Osteocyte (in vitro differentiated cells): ENCODE data around the gene WNT7B. TPM values are rescaled to one million over a fixed set of nuclear protein-coding genes. Genes with fewer than 3 reads are reported as not detected.

Source experiments
- DNase-seq: peaks from one replicate; pipeline ENCODE4 v3.0.0; 2021; ENCODE audit warnings: mixed read lengths; ENCODE audit not compliant: unreplicated experiment; ENCODE audit errors: extremely low spot score
- H3K27ac Mint-ChIP-seq: one replicate; pipeline ENCODE4 v1.8.0; 2021; ENCODE audit warnings: mild to moderate bottlenecking, mixed read lengths; ENCODE audit not compliant: unreplicated experiment
- H3K27me3 Mint-ChIP-seq: one replicate; pipeline ENCODE4 v1.8.0; 2021; ENCODE audit warnings: mixed read lengths; ENCODE audit not compliant: unreplicated experiment
- H3K36me3 Mint-ChIP-seq: one replicate; pipeline ENCODE4 v1.8.0; 2021; ENCODE audit warnings: mixed read lengths; ENCODE audit not compliant: unreplicated experiment
- H3K4me1 Mint-ChIP-seq: one replicate; pipeline ENCODE4 v1.8.0; 2021; ENCODE audit warnings: mixed read lengths; ENCODE audit not compliant: unreplicated experiment
- H3K4me3 Mint-ChIP-seq: one replicate; pipeline ENCODE4 v1.8.0; 2021; ENCODE audit warnings: mild to moderate bottlenecking, moderate library complexity, mixed read lengths; ENCODE audit not compliant: unreplicated experiment
- H3K9me3 Mint-ChIP-seq: one replicate; pipeline ENCODE4 v1.8.0; 2021; ENCODE audit warnings: mixed read lengths; ENCODE audit not compliant: unreplicated experiment
- total RNA-seq: library from RNA; stranded (reverse); gene quantifications from 2 replicates; pipeline ENCODE4 v1.2.1, GENCODE V29; 2021
- TF ChIP-seq, protein P1 (sequence below): fragments of 200-600 bp; sonication (generic); IDR thresholded peaks from 2 replicates; pipeline ENCODE4 v1.5.0; 2021; ENCODE audit warnings: antibody characterized with exemption, mild to moderate bottlenecking, moderate library complexity

The WNT7B gene
- total RNA-seq, 1 donor from 2014 or later = 2.3 TPM

DNA sequence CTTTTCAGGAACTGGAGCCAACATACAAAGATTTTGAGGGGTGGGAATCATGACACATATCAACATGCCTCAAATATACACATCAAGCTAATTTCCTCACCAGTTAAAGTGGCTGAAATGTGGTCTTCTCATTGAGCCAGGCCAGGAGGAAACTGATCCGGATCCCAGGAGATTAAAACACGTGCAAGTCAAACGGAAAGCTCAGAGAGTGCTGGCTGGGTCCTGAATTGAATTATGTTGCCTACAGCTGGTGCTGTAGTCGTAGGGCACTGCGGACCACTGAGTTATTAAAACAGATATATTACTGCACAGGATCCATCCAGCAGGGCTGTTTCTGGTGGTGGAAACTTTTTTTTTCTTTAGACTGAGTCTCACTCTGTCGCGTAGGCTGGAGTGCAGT, 14.1 kb upstream of the WNT7B start:
- Mint-ChIP-seq H3K27ac (no peak overlapping the region), H3K9me3 (no peaks in the 10 kb centered on the region), H3K36me3 (no peaks in the 10 kb centered on the region), H3K4me3 (no peak overlapping the region), H3K4me1 (peaks cover 14% of the 10 kb centered on the region), H3K27me3 (no peaks in the 10 kb centered on the region)
- DNase-seq = no peak
- TF ChIP-seq, protein P1, sequence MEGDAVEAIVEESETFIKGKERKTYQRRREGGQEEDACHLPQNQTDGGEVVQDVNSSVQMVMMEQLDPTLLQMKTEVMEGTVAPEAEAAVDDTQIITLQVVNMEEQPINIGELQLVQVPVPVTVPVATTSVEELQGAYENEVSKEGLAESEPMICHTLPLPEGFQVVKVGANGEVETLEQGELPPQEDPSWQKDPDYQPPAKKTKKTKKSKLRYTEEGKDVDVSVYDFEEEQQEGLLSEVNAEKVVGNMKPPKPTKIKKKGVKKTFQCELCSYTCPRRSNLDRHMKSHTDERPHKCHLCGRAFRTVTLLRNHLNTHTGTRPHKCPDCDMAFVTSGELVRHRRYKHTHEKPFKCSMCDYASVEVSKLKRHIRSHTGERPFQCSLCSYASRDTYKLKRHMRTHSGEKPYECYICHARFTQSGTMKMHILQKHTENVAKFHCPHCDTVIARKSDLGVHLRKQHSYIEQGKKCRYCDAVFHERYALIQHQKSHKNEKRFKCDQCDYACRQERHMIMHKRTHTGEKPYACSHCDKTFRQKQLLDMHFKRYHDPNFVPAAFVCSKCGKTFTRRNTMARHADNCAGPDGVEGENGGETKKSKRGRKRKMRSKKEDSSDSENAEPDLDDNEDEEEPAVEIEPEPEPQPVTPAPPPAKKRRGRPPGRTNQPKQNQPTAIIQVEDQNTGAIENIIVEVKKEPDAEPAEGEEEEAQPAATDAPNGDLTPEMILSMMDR = no peak

DNA sequence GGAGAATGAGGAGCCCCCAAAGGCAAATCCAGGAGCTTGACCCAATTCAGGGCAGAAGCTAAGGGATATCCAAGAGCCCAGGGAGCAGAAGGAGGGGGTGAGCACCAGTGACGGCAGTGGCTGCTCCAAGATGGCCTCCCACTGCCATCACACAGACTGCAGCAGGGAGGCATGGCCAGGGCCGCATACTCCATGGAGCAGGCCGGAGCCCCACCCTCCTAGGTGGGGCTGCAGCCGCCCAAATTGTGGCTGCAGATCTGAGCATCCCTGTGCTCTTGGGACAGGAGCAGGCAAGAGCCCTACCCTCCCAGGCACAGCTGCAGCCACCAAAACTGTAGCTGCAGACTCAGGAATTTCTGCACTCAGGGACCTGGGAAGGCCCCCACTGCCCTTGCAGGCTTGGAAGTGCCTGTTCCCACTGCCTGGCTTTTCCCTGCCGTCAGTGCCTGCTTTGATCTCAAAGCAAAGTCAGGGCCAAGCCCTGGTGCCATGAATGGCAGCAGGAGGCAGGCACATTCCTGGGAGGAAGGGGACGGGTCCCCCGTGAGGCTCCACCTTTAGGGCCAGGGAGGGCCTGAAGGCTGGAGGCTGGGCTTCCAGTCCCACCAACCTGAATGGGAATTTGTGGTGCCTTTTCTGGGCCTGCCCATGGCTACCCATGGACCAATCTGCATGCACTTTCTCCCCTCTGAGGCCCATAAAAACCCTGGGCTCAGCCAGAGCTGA, 10.3 kb upstream of the WNT7B start:
- no peaks in the 10 kb centered on the region for H3K36me3 Mint-ChIP-seq
- H3K4me1 Mint-ChIP-seq = no peaks in the 10 kb centered on the region
- H3K9me3 Mint-ChIP-seq = peaks cover 5% of the 10 kb centered on the region
- H3K27me3 Mint-ChIP-seq = no peaks in the 10 kb centered on the region
- no peak for DNase-seq
- no peak overlapping the region for H3K27ac Mint-ChIP-seq
- no peak overlapping the region for H3K4me3 Mint-ChIP-seq
- TF ChIP-seq, protein P1 = no peak

DNA sequence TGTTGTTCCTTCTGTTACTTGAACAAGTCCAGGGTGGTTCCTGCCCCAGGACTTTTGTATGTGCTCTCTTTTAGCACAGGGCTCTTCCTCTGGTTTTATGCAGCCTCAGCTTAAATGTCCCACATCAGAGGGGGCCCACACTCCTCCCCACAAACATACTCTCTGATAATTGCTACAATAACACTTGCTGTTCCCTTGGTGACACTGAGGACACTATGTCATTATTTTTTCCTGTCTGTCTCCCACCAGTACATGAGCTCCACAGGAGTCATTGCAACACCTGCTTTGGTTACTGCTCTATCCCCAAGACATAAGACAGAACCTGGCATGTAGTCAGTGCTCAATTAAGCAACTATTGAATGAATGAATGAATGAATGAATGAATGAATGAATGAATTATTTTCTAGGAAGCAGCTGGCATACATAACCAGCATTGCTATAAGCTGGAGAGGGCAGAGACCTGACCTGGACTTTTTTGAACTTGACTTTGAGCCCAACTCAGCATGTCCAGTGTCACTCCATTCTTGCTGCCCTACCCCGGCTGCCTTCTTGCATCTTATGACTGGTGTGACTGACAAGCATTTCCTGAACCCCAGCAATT, 7.5 kb upstream of the WNT7B start:
- TF ChIP-seq, protein P1 = no peak
- Mint-ChIP-seq H3K4me1 (no peaks in the 10 kb centered on the region), H3K27me3 (no peaks in the 10 kb centered on the region), H3K9me3 (peaks cover 5% of the 10 kb centered on the region), H3K27ac (no peak overlapping the region), H3K4me3 (no peak overlapping the region), H3K36me3 (no peaks in the 10 kb centered on the region)
- no peak for DNase-seq

DNA sequence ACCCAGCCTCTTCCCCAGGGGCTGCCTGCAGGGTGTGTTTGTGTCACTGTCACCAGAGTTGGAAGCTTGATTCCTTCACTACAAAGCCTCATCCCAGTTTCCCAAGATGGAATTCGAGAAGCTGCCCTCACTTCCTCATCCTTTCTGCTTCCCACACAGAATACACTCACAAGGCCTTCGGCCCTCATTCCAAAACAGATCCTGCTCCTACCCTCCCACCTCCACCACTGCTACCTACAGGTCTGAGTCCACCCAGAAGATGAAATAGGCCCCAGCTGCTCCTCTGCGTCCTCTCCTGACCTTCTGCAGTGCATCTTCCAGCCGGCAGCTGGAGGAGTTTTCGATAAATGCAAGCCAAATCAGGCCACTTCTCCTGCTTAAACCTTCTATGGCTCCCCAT, 6.8 kb upstream of the WNT7B start:
- no peaks in the 10 kb centered on the region for H3K36me3 Mint-ChIP-seq
- no peak overlapping the region for H3K4me3 Mint-ChIP-seq
- no peaks in the 10 kb centered on the region for H3K4me1 Mint-ChIP-seq
- no peaks in the 10 kb centered on the region for H3K27me3 Mint-ChIP-seq
- TF ChIP-seq, protein P1 = no peak
- H3K9me3 Mint-ChIP-seq = peaks cover 5% of the 10 kb centered on the region
- DNase-seq = no peak
- H3K27ac Mint-ChIP-seq = no peak overlapping the region

DNA sequence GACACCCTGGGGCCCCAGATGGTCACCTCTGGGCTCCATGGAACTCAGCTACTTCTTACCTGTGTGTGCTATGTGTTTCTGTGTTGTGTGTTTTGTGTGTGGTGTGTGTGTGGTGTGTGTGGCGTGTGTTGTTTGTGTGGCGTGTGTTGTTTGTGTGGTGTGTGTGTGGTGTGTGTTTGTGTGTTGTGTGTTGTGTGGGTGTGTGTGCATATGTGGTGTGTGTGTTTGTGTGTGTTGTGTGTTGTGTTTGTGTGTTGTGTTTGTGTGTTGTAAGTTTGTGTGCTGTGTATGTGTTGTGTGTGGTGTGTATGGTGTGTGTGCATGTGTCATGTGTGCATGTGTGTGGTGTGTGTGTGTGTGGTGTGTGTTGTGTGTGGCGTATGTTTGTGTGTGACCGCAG, 3.8 kb upstream of the WNT7B start:
- TF ChIP-seq, protein P1 = no peak
- no peak overlapping the region for H3K4me3 Mint-ChIP-seq
- peaks cover 6% of the 10 kb centered on the region for H3K27me3 Mint-ChIP-seq
- no peak overlapping the region for H3K27ac Mint-ChIP-seq
- H3K36me3 Mint-ChIP-seq = no peaks in the 10 kb centered on the region
- H3K4me1 Mint-ChIP-seq = peaks cover 9% of the 10 kb centered on the region
- H3K9me3 Mint-ChIP-seq = peaks cover 5% of the 10 kb centered on the region
- DNase-seq = no peak
